GM19023 (cell line): Measurements from ENCODE around the gene CHRNA4.

Experiments used
- ATAC-seq: cut with Tn5 transposase; IDR thresholded peaks from one replicate; pipeline ENCODE4 v1.9.1; 2021; ENCODE audit warnings: mild to moderate bottlenecking, moderate library complexity; ENCODE audit not compliant: unreplicated experiment

The CHRNA4 gene

DNA sequence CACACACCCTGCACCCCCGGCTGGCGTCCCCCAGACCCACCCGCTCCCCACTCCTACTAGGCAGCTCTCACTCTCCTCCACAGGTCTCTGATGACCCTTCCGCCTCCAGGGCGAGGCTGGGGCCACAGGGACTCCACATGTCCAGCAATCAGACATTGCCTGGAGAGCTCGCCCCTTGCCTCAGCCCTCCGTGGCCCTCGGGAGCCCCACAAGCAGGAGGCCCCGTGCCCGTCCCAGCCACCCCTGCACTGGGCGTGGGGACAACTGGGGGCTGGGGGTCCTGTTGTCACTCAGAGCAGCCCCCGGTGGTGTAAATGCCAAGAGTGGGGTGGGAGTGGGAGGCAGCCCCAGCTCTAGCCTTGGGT, 66.6 kb downstream of the CHRNA4 start:
- ATAC-seq: no peak

- no peak for ATAC-seq
Measured at GRCh38 chr20:63293871-63294535, 67.1 kb downstream of the CHRNA4 start.

DNA sequence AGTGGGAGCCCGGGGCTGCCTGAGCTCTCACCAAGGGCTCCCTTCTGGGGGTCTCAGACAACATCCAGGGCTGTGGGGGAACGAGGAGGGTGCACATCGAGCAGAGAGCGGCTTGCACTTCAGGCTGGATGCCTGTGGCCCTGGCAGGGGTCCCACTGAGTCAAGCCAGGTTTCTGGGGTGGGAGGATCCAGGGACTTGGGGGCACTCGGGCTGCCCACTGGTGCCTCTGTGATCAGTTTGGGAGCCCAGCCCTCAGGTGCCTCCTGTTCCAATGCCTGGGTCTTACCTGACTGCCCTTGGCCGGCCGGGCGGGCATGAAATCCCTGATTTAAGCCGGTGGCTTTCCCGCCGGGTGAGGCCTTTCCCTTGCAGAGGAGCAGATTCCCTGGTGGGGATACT, 67.7 kb downstream of the CHRNA4 start:
- no peak for ATAC-seq
